ENCODE data around the gene NEAT1. TPM values are rescaled to one million over a fixed set of nuclear protein-coding genes. Genes with fewer than 3 reads are reported as not detected.

NEAT1 gene
- total RNA-seq, 2 experiments from 2014 or later, result 282 to 294 TPM

- ChIA-PET CTCF (interaction anchor here (0.7 to 20.0 kb wide), 3 partner anchors 10 to 80 kb away, joined by 4 to 423 read pairs (median 5); partner anchors contain the start of gene MALAT1), POLR2A (interaction anchor here (0.5 to 17.5 kb wide), 4 partner anchors 9 to 78 kb away, joined by 3 to 2088 read pairs (median 24); partner anchors contain the start of gene MALAT1)
Observed at GRCh38 chr11:65425971-65426838, 3.6 kb downstream of the NEAT1 start.

GRCh38 chr11:65426839-65427690 is 4.5 kb downstream of the NEAT1 start:
- POLR2A ChIA-PET, result interaction anchor here (0.5 to 17.5 kb wide), 4 partner anchors 8 to 77 kb away, joined by 10 to 2088 read pairs (median 49); partner anchors contain the start of gene MALAT1
- CTCF ChIA-PET, result interaction anchor here (20.0 kb wide), 1 partner anchor 79 kb away, joined by 423 read pairs; the partner anchor contains the start of gene MALAT1

GRCh38 chr11:65427691-65428577 is 5.3 kb downstream of the NEAT1 start:
- ChIA-PET CTCF (interaction anchor here (20.0 kb wide), 1 partner anchor 78 kb away, joined by 423 read pairs; the partner anchor contains the start of gene MALAT1), POLR2A (interaction anchor here (4.3 to 17.5 kb wide), 2 partner anchors 9 to 76 kb away, joined by 59 to 2088 read pairs; partner anchors contain the start of gene MALAT1)

GRCh38 chr11:65428578-65429067 is 6.0 kb downstream of the NEAT1 start:
- POLR2A ChIA-PET, result interaction anchor here (0.8 to 17.5 kb wide), 3 partner anchors 10 to 75 kb away, joined by 3 to 2088 read pairs (median 59); partner anchors contain the start of gene MALAT1
- CTCF ChIA-PET, result interaction anchor here (20.0 kb wide), 1 partner anchor 78 kb away, joined by 423 read pairs; the partner anchor contains the start of gene MALAT1

GRCh38 chr11:65429068-65429681 is 6.6 kb downstream of the NEAT1 start:
- POLR2A ChIA-PET, result interaction anchor here (0.6 to 17.5 kb wide), 4 partner anchors 10 to 86 kb away, joined by 3 to 2088 read pairs (median 31); partner anchors contain the start of gene MALAT1
- CTCF ChIA-PET, result interaction anchor here (20.0 kb wide), 1 partner anchor 77 kb away, joined by 423 read pairs; the partner anchor contains the start of gene MALAT1

GRCh38 chr11:65429724-65430405 is 7.3 kb downstream of the NEAT1 start:
- ChIA-PET CTCF (interaction anchor here (1.1 to 20.0 kb wide), 2 partner anchors 8 to 76 kb away, joined by 3 to 423 read pairs; partner anchors contain the start of gene MALAT1), POLR2A (interaction anchor here (0.6 to 17.5 kb wide), 5 partner anchors 11 to 85 kb away, joined by 3 to 2088 read pairs (median 9); partner anchors contain the start of gene MALAT1)

GRCh38 chr11:65430406-65431217 is 8.0 kb downstream of the NEAT1 start:
- ChIA-PET POLR2A (interaction anchor here (1.1 to 17.5 kb wide), 4 partner anchors 12 to 74 kb away, joined by 3 to 2088 read pairs (median 34); partner anchors contain the start of gene MALAT1), CTCF (interaction anchor here (1.1 to 20.0 kb wide), 2 partner anchors 9 to 76 kb away, joined by 3 to 423 read pairs; partner anchors contain the start of gene MALAT1)

GRCh38 chr11:65431451-65432099 is 9.0 kb downstream of the NEAT1 start:
- CTCF ChIA-PET, result no interaction called here

GRCh38 chr11:65432100-65432650 is 9.6 kb downstream of the NEAT1 start:
- ChIA-PET POLR2A (interaction anchor here (0.6 to 1.1 kb wide), 7 partner anchors 11 to 84 kb away, joined by 3 to 11 read pairs (median 4); no protein-coding TSS in a partner anchor), CTCF (interaction anchor here (0.6 to 1.0 kb wide), 3 partner anchors 13 to 65 kb away, joined by 3 to 11 read pairs (median 4); no protein-coding TSS in a partner anchor)

More at GRCh38 chr11:65431451-65432099, 9.0 kb downstream of the NEAT1 start:
- POLR2A ChIA-PET, result interaction anchor here (0.6 to 1.1 kb wide), 3 partner anchors 52 to 74 kb away, joined by 4 to 6 read pairs (median 6); no protein-coding TSS in a partner anchor

GRCh38 chr11:65432686-65433582 is 10.3 kb downstream of the NEAT1 start:
- ChIA-PET POLR2A (interaction anchor here (0.6 to 1.1 kb wide), 7 partner anchors 12 to 84 kb away, joined by 3 to 11 read pairs (median 3); no protein-coding TSS in a partner anchor), CTCF (interaction anchor here (0.6 to 1.0 kb wide), 3 partner anchors 14 to 64 kb away, joined by 3 to 11 read pairs (median 4); no protein-coding TSS in a partner anchor)

GRCh38 chr11:65433657-65434056 is 11.1 kb downstream of the NEAT1 start:
- ChIA-PET POLR2A (interaction anchor here (0.7 to 1.1 kb wide), 3 partner anchors 11 to 73 kb away, joined by 3 to 5 read pairs (median 3); partner anchors contain the start of genes MALAT1 and NEAT1), CTCF (no interaction called here)

GRCh38 chr11:65434057-65434666 is 11.6 kb downstream of the NEAT1 start:
- ChIA-PET POLR2A (interaction anchor here (0.7 to 1.1 kb wide), 3 partner anchors 12 to 72 kb away, joined by 3 to 5 read pairs (median 3); partner anchors contain the start of genes MALAT1 and NEAT1), CTCF (no interaction called here)

Measured in activated CD8-positive, alpha-beta memory T cell treated with anti-CD3 and anti-CD28 coated beads for 36 hours (primary cell).